HG02885 (cell line): ENCODE data around the gene GPSM1.

ENCODE experiments used
- ATAC-seq: cut with Tn5 transposase; IDR thresholded peaks from one replicate; pipeline ENCODE4 v1.9.1; 2021; ENCODE audit warnings: mild to moderate bottlenecking; ENCODE audit not compliant: unreplicated experiment, poor library complexity

The GPSM1 gene

DNA sequence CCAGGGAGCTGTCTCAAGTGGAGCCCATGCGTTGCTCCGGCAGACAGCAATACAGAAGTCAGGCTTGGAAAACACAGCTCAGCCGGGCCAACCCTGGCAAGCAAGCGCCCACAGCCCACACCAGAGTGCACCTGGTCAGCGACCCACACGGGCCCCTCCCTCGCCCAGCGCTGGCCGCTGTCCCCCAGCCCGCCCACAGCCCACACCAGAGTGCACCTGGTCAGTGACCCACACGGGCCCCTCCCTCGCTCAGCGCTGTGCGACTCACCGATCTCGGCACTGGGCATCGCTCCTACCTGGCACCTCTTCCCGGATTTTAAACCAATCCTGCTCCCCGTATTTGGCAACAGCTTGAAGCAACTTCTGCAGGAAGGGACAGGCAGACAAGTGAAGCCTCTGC lies 59.9 kb downstream of the GPSM1 start:
- no peak for ATAC-seq

DNA sequence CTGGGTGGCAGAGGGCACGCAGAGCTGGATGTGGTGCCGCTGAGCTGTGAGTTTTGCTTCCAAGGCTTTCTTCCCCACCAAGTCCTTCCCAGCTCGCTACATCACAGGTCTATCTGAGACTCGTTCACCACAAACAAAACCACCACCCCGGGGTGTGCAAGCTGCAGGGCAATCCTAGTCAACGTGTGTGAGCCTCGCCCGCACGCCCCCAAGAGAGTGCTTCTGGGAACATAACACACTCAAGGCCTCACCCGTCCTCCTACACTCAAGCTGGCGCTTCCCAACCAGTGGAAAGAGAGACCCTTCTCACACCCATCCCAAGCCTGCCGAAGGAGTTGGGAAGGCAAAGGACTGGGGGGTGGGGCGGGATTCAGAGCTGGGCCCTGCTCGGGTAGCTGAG lies 62.1 kb downstream of the GPSM1 start:
- ATAC-seq, result no peak

DNA sequence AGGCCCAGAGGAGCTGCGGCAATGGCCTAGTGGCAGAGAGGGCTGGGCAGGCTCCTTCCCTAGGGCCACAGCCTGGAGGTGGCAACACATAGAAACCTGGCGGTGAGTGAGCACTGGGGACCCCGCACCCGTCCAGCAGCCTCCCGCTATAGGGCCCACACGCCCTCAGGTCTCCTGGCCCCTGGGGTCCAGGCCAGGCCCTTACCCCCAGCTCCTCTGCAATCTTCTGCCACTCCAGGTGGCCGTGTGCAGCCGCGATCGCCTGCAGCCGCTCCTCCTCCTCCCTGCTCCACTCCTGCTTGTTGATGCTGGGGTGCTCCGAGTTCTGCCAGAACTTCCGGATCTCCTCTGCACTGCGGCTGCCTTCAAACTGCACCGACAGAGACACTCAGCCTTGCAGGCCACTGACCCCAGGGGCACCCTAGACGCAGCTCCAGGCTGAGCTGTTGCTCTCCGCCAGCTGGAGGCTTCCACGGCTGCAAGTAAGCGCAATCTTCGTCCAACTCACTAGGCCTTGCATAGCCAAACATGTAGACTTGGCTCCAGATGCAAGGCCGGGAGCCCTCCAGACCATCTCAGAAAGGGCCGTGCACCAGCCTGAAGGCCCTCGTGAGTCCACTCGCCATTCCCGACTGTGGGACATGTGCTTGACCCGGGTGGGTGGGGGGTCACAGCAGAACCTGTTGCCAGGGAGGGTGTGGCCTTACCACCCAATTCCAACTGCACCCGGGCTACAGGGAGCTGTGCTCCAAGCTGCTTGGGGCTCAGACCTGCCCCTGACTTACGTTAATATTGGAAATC lies 64.6 kb downstream of the GPSM1 start:
- ATAC-seq, result no peak

DNA sequence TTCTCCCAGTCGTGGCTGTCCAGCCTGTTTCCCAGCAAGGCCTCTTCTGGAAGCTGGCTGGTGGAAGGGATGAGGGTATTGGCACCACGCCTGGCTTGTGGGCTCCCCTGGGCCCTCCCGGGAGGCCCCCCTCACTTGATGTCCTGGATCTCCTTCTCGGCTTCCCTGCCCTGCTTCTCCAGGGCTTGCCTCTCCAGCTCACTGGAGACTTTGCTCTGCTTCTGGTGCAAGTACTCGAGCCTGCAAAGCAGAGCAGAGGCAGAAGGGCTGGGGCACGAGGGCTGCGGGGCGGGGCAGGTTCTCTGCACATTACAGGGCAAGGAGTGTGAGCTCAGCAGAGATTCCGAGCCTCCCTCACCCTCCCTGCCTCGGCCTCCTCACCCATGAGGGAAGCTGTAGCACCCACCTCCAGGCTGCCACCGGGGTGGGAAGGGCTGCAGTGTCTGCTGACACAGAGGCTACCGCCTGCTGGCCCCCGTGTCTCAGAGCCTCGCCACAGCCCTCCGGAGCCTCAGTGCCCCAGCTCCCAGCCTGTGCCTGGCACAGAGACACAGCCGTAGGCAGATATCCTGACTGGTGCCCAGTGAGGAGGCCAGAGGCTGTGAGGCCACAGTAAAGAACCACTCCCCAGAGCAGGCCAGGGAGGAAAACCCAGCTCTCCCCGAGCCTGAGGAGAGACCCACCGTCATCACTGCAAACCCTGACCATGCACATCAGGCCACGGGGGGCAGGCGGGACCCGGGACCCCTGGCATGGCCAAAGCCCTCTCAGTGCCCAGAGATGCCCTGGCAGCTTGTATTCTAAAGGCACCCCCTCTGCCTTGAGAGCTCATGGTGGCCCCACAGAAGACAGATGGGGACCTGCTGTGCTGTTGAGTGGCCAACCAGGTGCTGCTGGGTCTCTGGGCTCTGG lies 65.5 kb downstream of the GPSM1 start:
- ATAC-seq, result no peak

DNA sequence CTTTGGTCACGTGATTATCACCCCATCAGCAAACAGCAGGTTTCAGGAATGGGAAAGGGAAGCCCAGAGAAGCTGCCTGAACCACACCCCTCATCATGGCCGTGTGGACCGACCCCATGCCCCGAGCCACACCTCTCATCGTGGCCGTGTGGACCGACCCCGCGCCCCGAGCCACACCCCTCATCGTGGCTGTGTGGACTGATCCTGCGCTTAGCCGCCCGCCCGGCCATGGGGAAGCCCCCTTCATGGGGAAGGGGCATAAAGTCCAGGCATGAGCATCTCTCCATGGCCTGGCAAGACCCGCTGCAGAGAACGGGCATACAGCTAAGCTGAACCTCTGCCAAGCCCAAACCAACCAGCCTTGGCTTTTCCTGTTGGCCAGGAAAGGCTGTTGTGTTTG lies 66.2 kb downstream of the GPSM1 start:
- ATAC-seq, result no peak

DNA sequence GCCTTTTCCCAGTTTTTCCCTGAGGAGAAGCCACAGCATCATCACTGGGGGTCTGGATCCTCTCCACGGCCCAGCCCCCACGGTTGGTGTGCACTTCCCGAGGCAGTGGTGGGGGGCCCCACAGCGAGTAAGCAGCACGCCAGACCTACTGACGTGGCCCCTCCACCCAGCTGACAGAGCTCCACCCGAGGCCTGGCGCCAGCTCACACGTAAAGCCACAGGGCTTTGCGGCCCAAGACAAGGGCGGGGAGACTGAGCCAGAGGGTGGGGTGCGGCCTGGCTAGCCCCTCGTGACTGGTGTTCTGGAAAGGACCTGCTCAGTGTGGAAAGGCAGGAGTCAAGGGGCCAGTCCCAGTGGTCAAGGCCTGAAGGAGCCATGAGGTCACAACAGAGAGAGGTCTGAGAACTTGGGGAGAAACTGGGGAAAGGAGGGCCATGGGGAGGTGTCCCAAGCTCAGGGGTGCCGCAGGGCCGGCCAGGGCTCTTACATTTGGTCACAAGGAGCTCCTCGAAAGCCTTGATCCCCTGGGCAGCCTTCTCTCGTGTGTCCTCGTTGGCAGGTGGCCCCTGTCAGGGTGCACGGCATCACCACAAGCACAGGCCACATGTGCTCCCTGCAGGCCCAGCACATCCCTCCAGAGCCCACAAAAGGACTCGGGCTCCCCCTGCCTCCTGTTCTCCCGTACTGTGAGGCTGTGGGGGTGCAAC lies 67.1 kb downstream of the GPSM1 start:
- ATAC-seq, result no peak

DNA sequence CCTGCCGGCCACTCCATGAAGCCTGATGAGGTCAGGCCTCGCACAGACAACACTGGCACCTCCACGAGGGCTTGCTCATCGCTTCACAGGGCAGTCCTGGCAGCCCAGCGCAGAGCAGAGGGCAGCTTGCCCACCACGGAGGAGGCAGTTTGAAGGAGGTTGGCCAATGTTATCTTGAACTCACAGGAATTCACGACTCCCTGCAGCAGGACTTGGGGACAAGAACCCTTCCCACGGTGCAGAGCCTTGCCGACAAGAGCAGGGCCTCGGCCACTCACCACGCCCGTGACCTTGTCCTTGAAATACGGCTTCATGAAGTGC lies 67.6 kb downstream of the GPSM1 start:
- no peak for ATAC-seq

DNA sequence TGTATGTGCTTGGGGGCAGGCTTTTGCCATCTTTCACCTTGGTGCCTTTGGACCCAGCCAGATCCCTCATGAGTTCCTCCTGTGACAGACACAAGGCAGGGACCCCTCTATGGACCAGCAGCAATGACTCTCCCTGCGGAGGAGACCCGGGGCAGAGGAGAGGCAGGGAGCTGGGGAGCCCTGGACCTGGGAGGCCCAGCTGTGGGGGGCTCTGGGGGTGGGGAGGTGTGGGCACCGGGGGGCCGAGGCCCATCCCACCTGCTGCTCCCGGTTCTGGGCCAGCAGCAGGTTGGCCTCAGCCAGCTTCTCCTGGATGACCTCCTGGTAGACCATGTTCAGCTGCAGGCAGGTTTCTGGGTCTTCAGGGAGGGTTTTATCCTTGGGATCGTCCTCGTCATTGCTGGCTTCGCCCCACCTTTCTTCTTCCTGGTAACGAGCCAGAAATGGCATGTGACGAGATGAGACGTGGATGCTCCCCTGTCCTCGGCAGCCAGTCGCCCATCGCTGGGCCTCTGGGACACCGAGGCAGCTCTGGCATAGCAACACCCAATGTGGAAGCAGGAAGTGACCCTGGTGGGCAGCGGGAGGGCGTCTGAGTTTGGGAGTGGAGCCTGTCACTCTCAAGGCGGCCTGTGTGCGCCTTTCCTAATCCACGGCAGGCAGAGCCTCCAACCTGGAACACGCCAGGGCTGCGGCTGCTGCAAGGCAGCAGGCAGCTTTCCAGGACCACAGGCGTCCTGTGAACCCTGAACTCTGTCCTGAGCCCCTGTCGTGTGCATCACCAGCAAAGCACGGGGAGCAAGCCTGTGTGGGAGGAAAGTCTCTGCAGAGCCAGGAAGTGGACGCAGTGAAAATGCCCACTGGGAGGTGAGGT lies 68.2 kb downstream of the GPSM1 start:
- ATAC-seq, result no peak

DNA sequence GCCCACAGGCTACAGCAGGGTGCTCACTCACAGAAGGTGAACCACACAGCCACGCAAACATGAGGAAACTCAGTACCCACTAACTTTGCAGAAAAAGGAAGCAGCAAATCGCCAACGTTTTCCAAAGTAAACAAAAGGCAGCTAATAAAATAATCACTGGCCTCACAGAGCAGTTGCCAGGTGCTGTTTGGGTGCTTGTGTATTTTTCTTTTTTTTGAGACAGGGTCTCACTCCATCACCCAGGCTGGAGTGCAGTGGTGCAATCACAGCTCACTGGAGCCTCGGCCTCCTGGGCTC lies 68.8 kb downstream of the GPSM1 start:
- no peak for ATAC-seq

DNA sequence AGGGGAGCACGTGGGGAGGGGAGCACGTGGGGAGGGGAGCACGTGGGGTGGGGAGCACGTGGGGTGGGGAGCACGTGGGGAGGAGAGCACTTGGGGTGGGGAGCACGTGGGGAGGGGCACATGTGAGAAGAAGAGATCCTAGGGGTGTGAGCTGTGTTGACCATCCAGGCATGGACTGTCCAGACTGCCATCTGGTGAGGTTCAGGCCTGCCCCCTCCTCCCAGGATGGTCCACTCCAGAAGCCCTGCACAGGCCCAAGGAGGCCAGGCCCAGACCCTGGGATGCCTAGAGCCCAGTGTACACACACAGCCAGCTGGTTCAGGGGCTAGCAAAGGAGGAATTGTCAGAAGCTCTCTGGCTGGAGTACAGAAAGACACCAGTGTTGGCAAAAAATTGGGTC lies 70.3 kb downstream of the GPSM1 start:
- ATAC-seq, result no peak

DNA sequence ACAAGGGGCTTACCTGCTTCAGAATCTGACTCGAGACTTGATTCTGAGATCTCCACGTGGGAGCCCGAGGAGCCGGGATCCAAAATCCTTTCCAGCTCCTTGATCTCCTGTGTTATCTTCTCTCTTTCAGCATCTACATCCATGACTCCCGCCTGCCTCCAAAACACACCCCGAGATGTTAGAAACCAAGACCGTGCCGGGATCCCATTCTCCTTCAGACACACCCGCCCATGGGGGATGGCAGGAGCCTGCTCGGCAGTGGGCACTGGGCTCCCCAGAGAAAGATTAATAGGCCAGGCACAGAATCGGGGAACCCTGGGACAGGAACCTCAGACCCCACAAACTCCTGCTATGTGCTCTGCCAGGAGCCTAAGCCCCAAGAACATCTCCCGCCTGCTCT lies 70.9 kb downstream of the GPSM1 start:
- ATAC-seq, result no peak

DNA sequence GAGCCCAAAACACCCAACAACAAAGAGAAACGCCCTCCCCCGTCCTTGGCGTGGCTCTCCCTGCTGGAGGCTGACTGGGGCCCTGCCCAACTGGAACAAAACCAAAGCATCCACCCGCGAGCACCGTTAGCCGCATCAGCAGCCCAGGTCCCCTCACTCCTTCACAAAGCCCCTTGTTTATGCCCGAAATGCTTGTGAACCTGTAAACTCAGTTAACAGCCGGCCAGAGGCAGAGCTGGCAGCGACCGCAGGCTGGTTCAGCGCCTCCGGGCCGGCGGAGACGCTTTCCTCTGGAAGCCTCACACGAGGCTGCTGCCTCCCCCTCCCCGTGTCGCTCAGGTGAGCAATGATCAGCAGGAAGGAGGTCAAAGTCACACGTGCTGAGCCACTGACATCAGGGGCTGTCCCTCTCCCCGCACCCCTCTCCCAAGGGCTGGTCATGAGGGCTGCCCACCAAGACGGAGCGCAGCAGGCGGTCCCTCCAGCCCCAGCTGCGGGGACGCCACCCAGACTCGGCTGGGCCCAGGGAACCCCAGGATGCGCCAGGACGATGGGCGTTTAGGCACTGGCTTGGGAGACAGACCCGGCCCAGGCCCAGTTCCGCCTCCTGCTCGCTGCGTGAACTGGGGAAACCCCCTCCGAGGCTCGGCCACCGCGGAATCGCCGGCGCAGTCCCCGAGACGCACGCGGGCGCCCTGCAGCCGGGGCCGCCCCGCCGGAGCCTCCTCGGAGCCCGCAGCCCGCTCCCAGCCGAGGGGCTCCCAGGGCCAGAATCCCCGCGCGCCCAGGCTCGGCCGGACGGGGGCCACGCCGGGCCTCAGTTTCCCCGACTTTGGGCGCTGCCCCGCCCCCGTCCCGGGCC lies 72.1 kb downstream of the GPSM1 start:
- peak; percentile 27 for ATAC-seq

DNA sequence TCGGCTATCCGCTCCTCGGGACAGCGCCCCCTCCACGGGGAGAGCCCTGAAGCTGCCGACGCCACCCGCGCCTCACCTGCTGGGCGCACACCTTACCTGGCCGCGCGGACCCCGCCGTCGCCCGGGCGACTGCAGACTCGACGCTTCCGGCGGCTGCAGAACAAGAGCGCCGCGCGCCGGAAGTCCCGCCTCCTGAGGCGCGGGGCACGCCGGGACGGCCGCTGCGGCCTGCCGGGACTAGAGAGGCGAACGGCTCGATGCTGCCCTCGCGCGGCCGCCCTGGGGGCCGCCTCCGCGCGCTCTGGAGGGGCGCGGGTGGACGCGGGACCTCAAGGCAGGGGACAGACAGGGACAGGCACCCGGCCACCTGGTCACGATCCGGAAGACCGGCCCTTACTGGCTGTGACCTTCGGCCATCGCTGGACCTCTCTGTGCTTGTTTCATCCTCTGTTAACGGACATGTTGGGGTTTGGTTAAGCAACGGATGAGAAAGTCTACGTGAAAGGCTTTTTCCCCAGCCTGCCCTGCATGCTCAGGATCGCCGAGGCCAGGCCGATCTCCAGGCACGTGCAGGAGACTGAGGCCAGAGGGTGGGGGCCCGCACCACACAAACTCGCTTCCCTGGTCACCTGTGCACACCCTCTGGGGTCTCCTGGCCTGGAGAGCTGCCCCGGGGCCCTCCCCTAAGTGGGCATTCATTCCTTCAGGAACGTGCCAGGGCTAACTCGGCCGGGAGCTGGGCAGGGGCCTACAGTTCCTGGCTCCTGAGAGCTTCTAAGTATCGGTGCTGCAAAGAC lies 72.9 kb downstream of the GPSM1 start, which contains the start of gene SNAPC4:
TSS of gene SNAPC4 (minus strand) at position 133 of the 797 bp plus-strand sequence. CDS start 1,742 bp downstream, outside the sequence.
- peak; percentile 76 for ATAC-seq

DNA sequence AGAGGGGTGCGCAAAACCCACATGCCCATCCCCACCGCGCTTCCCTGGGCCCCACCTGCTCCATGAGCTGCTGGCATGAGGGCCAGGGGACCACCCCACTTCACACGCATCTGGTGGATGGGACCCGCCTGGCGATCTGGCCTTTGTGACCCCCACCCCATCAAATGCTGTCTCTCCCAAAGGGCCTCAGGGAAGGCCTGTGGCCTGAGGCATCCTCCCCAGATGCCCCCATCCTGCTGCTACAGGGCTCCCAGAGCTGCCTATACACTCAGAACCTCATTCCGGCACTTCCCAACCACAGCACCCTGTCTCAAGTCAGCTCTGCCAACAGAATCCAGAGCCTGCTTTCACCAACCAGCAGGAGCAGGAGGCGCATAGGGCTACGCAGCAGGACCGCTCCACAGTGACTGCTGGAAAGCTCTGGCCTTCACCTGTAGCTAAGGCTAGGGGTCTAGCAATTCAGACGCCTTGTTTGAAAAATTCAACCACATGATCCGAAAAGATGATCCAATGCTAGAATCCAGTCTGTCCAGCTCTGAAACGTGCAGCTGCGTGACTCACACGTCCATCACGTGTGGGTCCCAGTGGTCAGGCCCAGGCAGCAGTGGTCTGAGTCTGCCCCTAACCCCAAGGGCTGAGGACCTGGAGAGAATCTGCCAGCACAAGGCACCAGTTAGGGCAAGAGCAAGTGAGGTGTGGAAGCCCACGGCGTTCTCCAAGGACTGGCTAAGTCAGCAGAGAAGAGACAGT lies 74.0 kb downstream of the GPSM1 start:
- no peak for ATAC-seq

DNA sequence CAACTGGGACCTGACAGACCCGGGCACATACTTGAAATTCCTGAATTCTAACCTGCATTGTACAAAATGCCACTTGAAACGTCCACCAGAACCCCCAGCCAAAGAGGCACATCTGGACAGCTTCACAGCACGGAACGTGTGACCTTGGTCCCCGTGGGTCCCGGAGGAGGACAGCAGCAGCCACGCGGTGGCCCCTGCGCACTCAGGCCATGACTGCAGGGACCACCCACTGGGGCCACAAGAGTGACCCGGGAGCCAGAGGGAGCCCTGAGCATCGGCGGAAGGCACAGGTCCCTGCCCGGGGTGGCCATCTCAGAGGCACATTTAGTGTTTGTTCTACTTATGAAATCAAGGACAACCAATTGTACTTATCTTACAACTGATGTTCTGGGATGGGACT lies 74.7 kb downstream of the GPSM1 start:
- ATAC-seq, result no peak

DNA sequence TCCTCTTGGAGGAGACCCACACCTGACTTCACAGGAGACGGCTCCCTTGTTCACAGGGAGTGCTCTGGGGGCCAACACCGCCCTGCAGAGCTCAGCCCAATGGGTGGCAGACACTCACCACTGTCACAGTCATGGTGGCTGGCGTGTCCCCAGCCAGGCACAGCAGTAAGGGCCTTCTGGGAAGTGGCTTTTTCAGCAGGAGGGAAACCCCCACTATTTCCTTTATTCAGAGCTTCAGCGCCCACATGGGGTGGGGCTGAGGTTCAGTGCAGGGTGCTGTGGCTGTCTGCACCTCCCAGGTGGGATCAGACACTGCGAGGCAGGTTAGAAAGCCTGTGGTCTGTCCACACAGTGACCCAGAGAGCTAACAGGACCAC lies 76.2 kb downstream of the GPSM1 start:
- ATAC-seq, result no peak

DNA sequence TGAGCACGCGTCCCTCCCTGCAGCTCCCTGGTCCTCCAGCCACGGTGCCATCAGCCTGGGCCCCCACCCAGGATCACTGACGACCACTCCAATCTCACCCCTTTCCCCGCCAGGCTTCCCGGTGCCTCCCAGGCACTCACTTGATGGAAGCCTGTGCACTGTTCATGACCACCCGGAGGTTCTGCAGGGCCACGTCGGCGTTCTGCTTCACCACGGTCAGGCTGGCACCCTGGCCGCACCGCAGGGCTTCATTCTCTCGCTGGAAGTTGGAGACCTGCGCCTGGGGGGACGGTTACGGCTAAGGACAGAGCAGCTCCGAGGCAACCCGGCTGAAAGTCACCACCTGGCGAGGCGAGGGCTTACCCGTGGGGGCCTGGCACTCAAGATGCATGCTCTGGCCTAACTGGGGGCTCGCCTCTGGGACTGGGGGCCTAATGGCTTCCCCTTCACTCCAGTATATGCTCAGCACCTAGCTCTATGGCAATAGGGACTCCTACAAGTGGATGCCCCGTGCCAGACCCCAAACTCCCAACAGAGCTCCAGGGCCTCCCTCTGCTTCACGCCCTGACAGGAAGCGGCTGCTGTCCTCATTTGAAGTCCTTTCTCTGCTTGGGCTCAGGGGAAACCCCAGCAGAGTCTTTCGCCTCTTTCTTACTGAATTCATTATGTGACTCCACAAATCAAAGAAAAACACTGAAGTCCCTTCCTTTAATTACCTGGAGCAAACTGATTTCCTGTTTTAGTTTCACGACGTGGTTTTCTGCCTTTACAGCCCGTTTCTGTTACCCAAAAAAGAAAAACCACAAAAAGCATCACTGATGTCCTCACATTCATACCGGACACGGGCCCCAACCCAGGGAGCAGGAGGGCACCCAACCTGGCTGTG lies 76.8 kb downstream of the GPSM1 start:
- no peak for ATAC-seq
